Small intestine (tissue), 7 donors: ENCODE measurements around the gene DOCK1. TPM values are rescaled to one million over a fixed set of nuclear protein-coding genes. Genes with fewer than 3 reads are reported as not detected.
A peak's percentile ranks its signal among the peaks of the same experiment; 100 is the strongest.

ENCODE experiments used
- DNase-seq, 2 donors: peaks; one replicate each; pipeline versions ENCODE4 v3.0.0 to v3.0.0-alpha.2; 2013
- FAIRE-seq: peaks from 2 replicates; lab custom pipeline; 2012; peaks lifted over from hg19 to GRCh38; lab: Jason Lieb, UNC
- H3K27ac ChIP-seq, 3 donors: one replicate each; pipeline ENCODE4 v1.5.1; 2013; ENCODE audit warnings: low read length in 2 of 3, mild to moderate bottlenecking in 2 of 3, control low read depth in 1 of 3, inconsistent platforms in 1 of 3, low read depth in 1 of 3, moderate library complexity in 1 of 3
- H3K27me3 ChIP-seq, 3 donors: one replicate each; pipeline ENCODE4 v1.6.1; 2013; ENCODE audit warnings: low read length in 3 of 3, inconsistent platforms in 1 of 3; ENCODE audit not compliant: control insufficient read depth in 3 of 3, insufficient read depth in 3 of 3
- H3K36me3 ChIP-seq, 3 donors: one replicate each; pipeline ENCODE4 v1.6.1; 2013; ENCODE audit warnings: low read length in 3 of 3, inconsistent platforms in 1 of 3, low read depth in 1 of 3, mild to moderate bottlenecking in 1 of 3, moderate library complexity in 1 of 3; ENCODE audit not compliant: control insufficient read depth in 3 of 3, insufficient read depth in 2 of 3
- H3K4me1 ChIP-seq, 3 donors: one replicate each; pipeline ENCODE4 v1.6.1; 2013; ENCODE audit warnings: low read length in 2 of 3, inconsistent platforms in 1 of 3, low read depth in 1 of 3, mild to moderate bottlenecking in 1 of 3, moderate library complexity in 1 of 3; ENCODE audit not compliant: control insufficient read depth in 3 of 3, insufficient read depth in 2 of 3
- H3K4me3 ChIP-seq, 3 donors: one replicate each; pipeline ENCODE4 v1.5.1; 2013; ENCODE audit warnings: low read length in 3 of 3, control low read depth in 1 of 3, inconsistent platforms in 1 of 3, low read depth in 1 of 3, mild to moderate bottlenecking in 1 of 3, moderate library complexity in 1 of 3
- H3K9me3 ChIP-seq, 2 donors: one replicate each; pipeline ENCODE4 v1.6.1; 2013; ENCODE audit warnings: low read depth in 1 of 2, low read length in 1 of 2; ENCODE audit not compliant: control insufficient read depth in 2 of 2, insufficient read depth in 1 of 2
- WGBS, 3 donors: extraction: QIAGEN DNeasy Blood & Tissue Kit; methylation state at CpG; one replicate each; pipeline ENCODE4 v1.1.7; 2013; 5-methylcytosine and 5-hydroxymethylcytosine counted together
- polyA plus RNA-seq, 4 donors: library from polyadenylated mRNA; stranded (reverse) in 3 of 4; unstranded in 1 of 4; fragments of 200-250 nt in 3 of 4; fragments of 120-200 nt in 1 of 4; gene quantifications; one replicate each; pipeline versions ENCODE4 v1.2.1 to v1.2.3, GENCODE V29; 2013
- donor health status: healthy with polysubstance abuse.
- donor health status: control.
- donor health status: control.
- donor health status: Bipolar disorder and iron deficiency.
- donor health status: healthy.

Gene DOCK1
- polyA plus RNA-seq, 4 donors = 16.8 to 27.0 (median 22.1) TPM

- Histone ChIP-seq H3K9me3 (no peaks in the 10 kb centered on the region), H3K4me3 (no peak overlapping the region), H3K27ac (no peak overlapping the region), H3K36me3 (peaks cover 2 to 25% (median 6%) of the 10 kb centered on the region in 3 donors), H3K27me3 (no peaks in the 10 kb centered on the region), H3K4me1 (no peaks in the 10 kb centered on the region)
- 69 to 86% (median 79%) methylated on average over 3 of the region's 3 CpGs for WGBS, 3 donors
- FAIRE-seq = no peak
- DNase-seq = no peak
Observed at GRCh38 chr10:127452568-127452967, 547.3 kb downstream of the DOCK1 start.

DNA sequence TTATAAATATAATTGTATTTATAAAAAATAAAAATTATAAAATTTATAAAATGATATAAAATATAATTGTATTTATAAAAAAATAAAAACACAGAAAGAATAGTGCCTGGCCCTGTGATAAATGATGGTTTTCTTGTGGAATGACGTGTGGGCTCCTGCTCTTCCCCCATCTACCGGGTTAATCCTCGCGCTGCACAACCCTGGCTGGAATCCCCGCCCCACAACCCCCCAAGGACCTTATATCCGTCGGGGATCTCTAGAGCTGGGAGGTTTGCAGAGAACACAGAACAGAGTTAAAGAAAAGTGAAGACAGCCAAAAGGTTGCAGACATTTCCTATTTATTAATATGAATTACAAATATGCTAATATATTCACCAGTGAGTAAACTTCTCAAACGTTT is 548.5 kb downstream of the DOCK1 start:
- Histone ChIP-seq H3K4me3 (no peak overlapping the region), H3K27me3 (no peaks in the 10 kb centered on the region), H3K27ac (no peak overlapping the region), H3K4me1 (no peaks in the 10 kb centered on the region), H3K36me3 (peaks cover 2 to 17% (median 2%) of the 10 kb centered on the region in 3 donors), H3K9me3 (no peaks in the 10 kb centered on the region)
- FAIRE-seq = no peak
- 85 to 92% (median 87%) methylated on average over 8 of the region's 8 CpGs for WGBS, 3 donors
- no peak for DNase-seq

GRCh38 chr10:127456122-127456521 is 550.9 kb downstream of the DOCK1 start:
- FAIRE-seq (no peak), DNase-seq (no peak)
- 87 to 92% (median 88%) methylated on average over 9 of the region's 9 CpGs for WGBS, 3 donors
- no peaks in the 10 kb centered on the region for H3K27me3 ChIP-seq
- H3K27ac ChIP-seq = no peak overlapping the region
- peaks cover 0 to 11% (median 2%) of the 10 kb centered on the region in 3 donors for H3K36me3 ChIP-seq
- H3K4me1 ChIP-seq = no peaks in the 10 kb centered on the region
- peaks cover 0 to 3% of the 10 kb centered on the region in 2 donors for H3K9me3 ChIP-seq
- H3K4me3 ChIP-seq = no peak overlapping the region

GRCh38 chr10:127458016-127458810 is 553.0 kb downstream of the DOCK1 start:
- no peak overlapping the region for H3K27ac ChIP-seq
- no peak overlapping the region for H3K4me3 ChIP-seq
- no peaks in the 10 kb centered on the region for H3K4me1 ChIP-seq
- DNase-seq (no peak), FAIRE-seq (no peak)
- peaks cover 0 to 3% of the 10 kb centered on the region in 2 donors for H3K9me3 ChIP-seq
- no peaks in the 10 kb centered on the region for H3K27me3 ChIP-seq
- peaks cover 0 to 2% (median 0%) of the 10 kb centered on the region in 3 donors for H3K36me3 ChIP-seq
- WGBS, 3 donors = 85 to 87% (median 85%) methylated on average over 11 of the region's 11 CpGs

- 72 to 94% (median 94%) methylated on average over 6 of the region's 6 CpGs for WGBS, 3 donors
- DNase-seq (no peak), FAIRE-seq (no peak)
- H3K36me3 ChIP-seq = peaks cover 0 to 2% (median 0%) of the 10 kb centered on the region in 3 donors
- no peak overlapping the region for H3K27ac ChIP-seq
- no peaks in the 10 kb centered on the region for H3K4me1 ChIP-seq
- no peaks in the 10 kb centered on the region for H3K27me3 ChIP-seq
- H3K9me3 ChIP-seq = peaks cover 0 to 3% of the 10 kb centered on the region in 2 donors
- H3K4me3 ChIP-seq = no peak overlapping the region
Observed at GRCh38 chr10:127458829-127459228, 553.6 kb downstream of the DOCK1 start.

- H3K4me3 ChIP-seq = no peak overlapping the region
- no peaks in the 10 kb centered on the region for H3K27me3 ChIP-seq
- DNase-seq = no peak
- no peaks in the 10 kb centered on the region for H3K4me1 ChIP-seq
- WGBS, 3 donors = 73 to 88% (median 80%) methylated on average over 8 of the region's 8 CpGs
- FAIRE-seq = no peak
- no peak overlapping the region for H3K27ac ChIP-seq
- H3K36me3 ChIP-seq = peaks cover 0 to 2% (median 0%) of the 10 kb centered on the region in 3 donors
- H3K9me3 ChIP-seq = peaks cover 0 to 3% of the 10 kb centered on the region in 2 donors
Observed at GRCh38 chr10:127459918-127460317, 554.7 kb downstream of the DOCK1 start.

DNA sequence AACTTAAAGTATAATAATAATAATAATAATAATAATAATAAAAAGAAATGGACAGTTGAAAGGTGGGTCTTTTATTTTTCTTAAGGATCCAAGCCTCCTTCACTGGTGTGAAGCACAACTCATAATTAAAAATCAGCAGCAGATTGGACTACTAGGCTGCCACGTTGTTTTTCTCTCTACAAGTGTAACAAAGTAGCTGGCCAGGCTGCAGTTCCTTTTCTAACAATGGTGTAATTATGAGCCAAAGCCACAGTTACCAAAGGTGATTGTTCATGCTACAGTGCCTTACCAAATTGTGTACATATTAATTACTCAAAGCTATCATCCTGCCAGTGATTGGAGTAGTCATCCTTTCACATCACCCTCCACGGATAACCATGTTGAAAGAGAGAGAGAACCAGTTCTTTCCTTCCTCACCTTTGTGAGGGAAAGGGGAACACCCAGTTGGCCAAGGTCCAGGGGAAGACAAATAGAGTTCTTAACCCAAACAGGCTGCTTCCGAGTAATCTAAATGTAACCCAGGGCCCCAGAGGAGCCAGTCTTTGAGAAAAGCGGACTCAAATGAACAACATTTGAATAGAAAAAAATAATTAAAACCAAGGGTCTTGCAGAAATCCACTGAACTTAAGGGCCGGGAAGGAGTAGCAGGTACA is 557.5 kb downstream of the DOCK1 start:
- H3K4me3 ChIP-seq = no peak overlapping the region
- peaks cover 0 to 3% of the 10 kb centered on the region in 2 donors for H3K9me3 ChIP-seq
- 37 to 56% (median 49%) methylated on average over 5 of the region's 5 CpGs for WGBS, 3 donors
- FAIRE-seq = no peak
- H3K27me3 ChIP-seq = no peaks in the 10 kb centered on the region
- H3K4me1 ChIP-seq = no peaks in the 10 kb centered on the region
- H3K27ac ChIP-seq = no peak overlapping the region
- no peaks in the 10 kb centered on the region for H3K36me3 ChIP-seq
- peak in 1 of 2 donors; percentile 29 for DNase-seq

- H3K27ac ChIP-seq = no peak overlapping the region
- DNase-seq (no peak), FAIRE-seq (no peak)
- no peaks in the 10 kb centered on the region for H3K4me1 ChIP-seq
- no peaks in the 10 kb centered on the region for H3K27me3 ChIP-seq
- H3K4me3 ChIP-seq = no peak overlapping the region
- H3K9me3 ChIP-seq = peaks cover 0 to 3% of the 10 kb centered on the region in 2 donors
- WGBS, 3 donors = 75 to 88% (median 78%) methylated on average over 10 of the region's 10 CpGs
- no peaks in the 10 kb centered on the region for H3K36me3 ChIP-seq
Observed at GRCh38 chr10:127463548-127463947, 558.3 kb downstream of the DOCK1 start.
